OCI-LY7 (cell line): Measurements from ENCODE around the gene KRT6A. TPM values are rescaled to one million over a fixed set of nuclear protein-coding genes. Genes with fewer than 3 reads are reported as not detected.
"Not testable (repeated sequence)": the region's sequence is repeated elsewhere in the genome, so short reads cannot be mapped to it uniquely, and the experiment has no call there.

Source experiments
- BruUV-seq: library from RNA; stranded (reverse); fragments of 400-500 nt; replicated peaks from 2 replicates; lab custom pipeline; 2021; lab: Mats Ljungman, UMichigan
- CTCF ChIA-PET: fragments of 300-600 bp; sonication (Branson Sonifier 250); formaldehyde crosslinking; loops from one replicate; lab custom pipeline; 2022; ENCODE audit warnings: antibody characterized with exemption; ENCODE audit not compliant: unreplicated experiment; lab: Charles Lee
- POLR2A ChIA-PET: fragments of 300-600 bp; sonication (Branson Sonifier 250); formaldehyde crosslinking; loops from one replicate; lab custom pipeline; 2022; ENCODE audit warnings: antibody characterized with exemption; lab: Charles Lee
- DNase-seq: peaks from one replicate; pipeline ENCODE4 v3.0.0-alpha.2; 2015; ENCODE audit warnings: low spot score
- H2AFZ ChIP-seq: fragments of 200-600 bp; sonication (generic), shearing (Covaris generic); 2 replicates; pipeline ENCODE4 v1.6.1; 2014; ENCODE audit warnings: mild to moderate bottlenecking, antibody characterized with exemption, low read length, moderate library complexity
- H3K27ac ChIP-seq: fragments of 200-600 bp; sonication (generic); 2 replicates; pipeline ENCODE4 v1.5.1; 2014; ENCODE audit warnings: mixed run types, low read depth, mild to moderate bottlenecking, moderate library complexity, low read length, inconsistent platforms; ENCODE audit not compliant: poor library complexity, severe bottlenecking
- H3K36me3 ChIP-seq: fragments of 200-600 bp; sonication (generic); 2 replicates; pipeline ENCODE4 v1.6.1; 2014; ENCODE audit warnings: mild to moderate bottlenecking, antibody characterized with exemption, low read length, moderate library complexity, mixed read lengths; ENCODE audit not compliant: insufficient read depth
- H3K4me1 ChIP-seq: fragments of 200-600 bp; sonication (generic); 2 replicates; pipeline ENCODE4 v1.5.1; 2014; ENCODE audit warnings: mild to moderate bottlenecking, low read length; ENCODE audit not compliant: insufficient read depth, poor library complexity, severe bottlenecking
- H3K4me2 ChIP-seq: fragments of 200-600 bp; sonication (generic); 2 replicates; pipeline ENCODE4 v1.6.1; 2014; ENCODE audit warnings: mild to moderate bottlenecking, low read length
- H3K4me3 ChIP-seq: fragments of 200-600 bp; sonication (generic); 2 replicates; pipeline ENCODE4 v1.5.1; 2014; ENCODE audit warnings: mild to moderate bottlenecking, low read depth, low read length; ENCODE audit not compliant: poor library complexity, severe bottlenecking
- H3K79me2 ChIP-seq: fragments of 200-600 bp; sonication (generic); 2 replicates; pipeline ENCODE4 v1.6.1; 2016; ENCODE audit warnings: low read depth, mild to moderate bottlenecking, low read length, moderate library complexity, mixed read lengths; ENCODE audit not compliant: insufficient read depth
- H3K9me2 ChIP-seq: fragments of 200-600 bp; sonication (generic); 2 replicates; pipeline ENCODE4 v1.6.1; 2016; ENCODE audit warnings: mild to moderate bottlenecking, low read length, mixed read lengths; ENCODE audit not compliant: insufficient read depth
- H3K9me3 ChIP-seq: fragments of 200-600 bp; sonication (generic); 2 replicates; pipeline ENCODE4 v1.6.1; 2014; ENCODE audit warnings: mild to moderate bottlenecking, mixed run types, low read length, mixed read lengths
- H4K20me1 ChIP-seq: fragments of 200-600 bp; sonication (generic); 2 replicates; pipeline ENCODE4 v1.6.1; 2014; ENCODE audit warnings: mild to moderate bottlenecking, antibody characterized with exemption, low read length, moderate library complexity, mixed read lengths; ENCODE audit not compliant: insufficient read depth
- CTCF ChIP-seq: fragments of 200-600 bp; sonication (generic); conservative IDR thresholded peaks from 2 replicates; pipeline ENCODE4 v1.5.1; 2014; ENCODE audit warnings: mild to moderate bottlenecking, antibody characterized with exemption, low read length, moderate library complexity, mixed read lengths
- EZH2phosphoT487 ChIP-seq: fragments of 200-600 bp; sonication (generic); IDR thresholded peaks from 2 replicates; pipeline ENCODE4 v1.6.1; 2018; ENCODE audit warnings: low read depth, borderline replicate concordance, mild to moderate bottlenecking, mixed run types, antibody characterized with exemption, low read length, moderate library complexity, mixed read lengths
- intact Hi-C: fragments of 100-400 bp; cut with micrococcal nuclease; formaldehyde crosslinking; loops from one replicate; pipeline ENCODE4 v1.10.0; 2022; ENCODE audit not compliant: unreplicated experiment
- total RNA-seq, 2 experiments: library from RNA; depleted of rRNA in 1 of 2; stranded (reverse); fragments of >200 nt in 1 of 2; shearing (Covaris generic) in 1 of 2; gene quantifications; 2 replicates each; pipeline ENCODE4 v1.2.3, GENCODE V29; 2014 to 2022

KRT6A gene
- total RNA-seq, 2 experiments from 2014 or later, result 0.74 TPM; not detected in 1

DNA sequence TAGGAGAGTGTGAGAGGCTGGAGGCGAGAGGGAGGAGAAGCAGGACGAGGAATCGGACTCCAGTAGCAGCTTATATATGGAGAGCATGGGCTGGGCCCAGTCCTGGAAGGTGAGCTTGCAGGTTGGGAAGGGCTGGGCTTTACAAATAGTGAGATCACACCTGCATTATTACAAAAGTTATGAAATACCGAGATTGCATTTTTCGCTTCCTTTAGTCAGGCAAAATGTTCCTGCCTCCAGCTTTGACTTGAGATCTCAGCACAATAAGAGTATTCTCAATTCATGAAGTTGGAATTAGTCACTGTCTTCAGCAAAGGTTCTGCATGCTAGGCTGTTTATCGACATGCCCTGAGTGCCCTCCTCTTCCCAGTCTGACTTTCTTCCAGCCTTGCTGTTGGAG lies 41.0 kb downstream of the KRT6A start, which contains the start of gene KRT6B:
Gene KRT6B (minus strand): TSS at position 46 of the 400 bp plus-strand sequence. CDS start 68 bp downstream, outside the sequence.
- BruUV-seq, result no TSS peak
- DNase-seq, result no peak
- Histone ChIP-seq H3K36me3 (no peaks in the 10 kb centered on the region), H3K4me3 (no peak within 1 kb of the TSS), H4K20me1 (no peaks in the 10 kb centered on the region), H3K4me1 (no peaks in the 10 kb centered on the region), H3K27ac (no peak within 1 kb of the TSS), H3K79me2 (no peaks in the 10 kb centered on the region), H2AFZ (no peak within 1 kb of the TSS), H3K9me2 (no peaks in the 10 kb centered on the region), H3K4me2 (no peak within 1 kb of the TSS), H3K9me3 (no peaks in the 10 kb centered on the region)
- no peak for TF ChIP-seq EZH2phosphoT487
- TF ChIP-seq CTCF, result no peak
- intact Hi-C loops, result no loop called here
- ChIA-PET POLR2A (interaction anchor here (1.4 kb wide), 1 partner anchor 9 kb away, joined by 3 read pairs; no protein-coding TSS in a partner anchor), CTCF (no interaction called here)

GRCh38 chr12:52448228-52448627 lies 44.8 kb downstream of the KRT6A start:
- Histone ChIP-seq H3K79me2 (no peaks in the 10 kb centered on the region), H3K4me1 (no peaks in the 10 kb centered on the region)
- BruUV-seq, result no TSS peak

GRCh38 chr12:52447196-52447595 lies 45.9 kb downstream of the KRT6A start:
- H3K4me2 ChIP-seq, DNase-seq, H3K27ac ChIP-seq, H4K20me1 ChIP-seq, intact Hi-C loops, H3K4me1 ChIP-seq, H3K9me3 ChIP-seq, H3K9me2 ChIP-seq, H2AFZ ChIP-seq, H3K4me3 ChIP-seq, BruUV-seq, H3K79me2 ChIP-seq, CTCF ChIA-PET, H3K36me3 ChIP-seq, POLR2A ChIA-PET: not testable (repeated sequence)

More at GRCh38 chr12:52448228-52448627, 44.8 kb downstream of the KRT6A start:
- Histone ChIP-seq H3K4me3 (no peak overlapping the region), H3K9me2 (no peaks in the 10 kb centered on the region), H4K20me1 (no peaks in the 10 kb centered on the region), H3K9me3 (no peaks in the 10 kb centered on the region), H3K4me2 (no peak overlapping the region), H3K36me3 (no peaks in the 10 kb centered on the region), H2AFZ (no peak overlapping the region), H3K27ac (no peak overlapping the region)
- CTCF ChIA-PET, result no interaction called here
- no peak for DNase-seq
- POLR2A ChIA-PET, result no interaction called here
- no peak for TF ChIP-seq EZH2phosphoT487
- no peak for TF ChIP-seq CTCF
- intact Hi-C loops, result no loop called here
